Activated naive CD8-positive, alpha-beta T cell treated with anti-CD3 and anti-CD28 coated beads, Interleukin-2, amount 50 U/mL, for 24 hours (primary cell): ENCODE measurements around the gene MORC2.

Source experiments
- ATAC-seq: fragments of 150-1000 bp; cut with Tn5 transposase; one replicate; pipeline ENCODE4 v1.10.0; 2021
- DNase-seq: peaks from one replicate; pipeline ENCODE4 v3.0.0; 2021
- H3K27ac Mint-ChIP-seq: one replicate; pipeline ENCODE4 v1.8.0; 2021; ENCODE audit warnings: mild to moderate bottlenecking, mixed read lengths
- H3K27me3 Mint-ChIP-seq: one replicate; pipeline ENCODE4 v1.8.0; 2021; ENCODE audit warnings: mixed read lengths
- H3K36me3 Mint-ChIP-seq: one replicate; pipeline ENCODE4 v1.8.0; 2021; ENCODE audit warnings: low read depth, mixed read lengths
- H3K4me1 Mint-ChIP-seq: one replicate; pipeline ENCODE4 v1.8.0; 2021; ENCODE audit warnings: mixed read lengths
- H3K4me3 Mint-ChIP-seq: one replicate; pipeline ENCODE4 v1.8.0; 2021; ENCODE audit warnings: mild to moderate bottlenecking, moderate library complexity, mixed read lengths
- H3K9me3 Mint-ChIP-seq: one replicate; pipeline ENCODE4 v1.8.0; 2021; ENCODE audit warnings: mixed read lengths

MORC2 gene

GRCh38 chr22:30891781-30892180 is 76.8 kb downstream of the MORC2 start:
- H3K27ac Mint-ChIP-seq = no peak overlapping the region
- no peaks in the 10 kb centered on the region for H3K9me3 Mint-ChIP-seq
- no peaks in the 10 kb centered on the region for H3K36me3 Mint-ChIP-seq
- ATAC-seq (no peak), DNase-seq (no peak)
- H3K4me1 Mint-ChIP-seq = peaks cover 16% of the 10 kb centered on the region
- H3K4me3 Mint-ChIP-seq = no peak overlapping the region
- H3K27me3 Mint-ChIP-seq = no peaks in the 10 kb centered on the region

GRCh38 chr22:30891443-30891755 is 77.2 kb downstream of the MORC2 start:
- Mint-ChIP-seq H3K4me3 (no peak overlapping the region), H3K9me3 (no peaks in the 10 kb centered on the region), H3K27ac (no peak overlapping the region), H3K4me1 (peaks cover 16% of the 10 kb centered on the region), H3K36me3 (no peaks in the 10 kb centered on the region), H3K27me3 (no peaks in the 10 kb centered on the region)
- ATAC-seq = no peak
- DNase-seq = no peak

- Mint-ChIP-seq H3K4me1 (peaks cover 16% of the 10 kb centered on the region), H3K36me3 (no peaks in the 10 kb centered on the region), H3K27me3 (no peaks in the 10 kb centered on the region), H3K27ac (no peak overlapping the region), H3K9me3 (no peaks in the 10 kb centered on the region), H3K4me3 (no peak overlapping the region)
- DNase-seq = peak; percentile 40
- peak; percentile 47 for ATAC-seq
These were observed 77.7 kb downstream of the MORC2 start for GRCh38 chr22:30890686-30891442.

GRCh38 chr22:30889996-30890480 is 78.5 kb downstream of the MORC2 start:
- H3K4me3 Mint-ChIP-seq = no peak overlapping the region
- no peak for ATAC-seq

GRCh38 chr22:30889268-30889995 is 79.1 kb downstream of the MORC2 start:
- Mint-ChIP-seq H3K4me3 (no peak overlapping the region), H3K4me1 (peaks cover 12% of the 10 kb centered on the region), H3K36me3 (no peaks in the 10 kb centered on the region), H3K27me3 (no peaks in the 10 kb centered on the region), H3K27ac (no peak overlapping the region), H3K9me3 (no peaks in the 10 kb centered on the region)
- DNase-seq (no peak), ATAC-seq (no peak)

More at GRCh38 chr22:30889996-30890480, 78.5 kb downstream of the MORC2 start:
- Mint-ChIP-seq H3K27me3 (no peaks in the 10 kb centered on the region), H3K27ac (no peak overlapping the region), H3K36me3 (no peaks in the 10 kb centered on the region), H3K9me3 (no peaks in the 10 kb centered on the region), H3K4me1 (peaks cover 16% of the 10 kb centered on the region)
- DNase-seq = no peak

GRCh38 chr22:30887861-30888260 is 80.7 kb downstream of the MORC2 start:
- Mint-ChIP-seq H3K27ac (no peak overlapping the region), H3K4me1 (no peaks in the 10 kb centered on the region), H3K9me3 (no peaks in the 10 kb centered on the region), H3K4me3 (no peak overlapping the region), H3K36me3 (no peaks in the 10 kb centered on the region), H3K27me3 (no peaks in the 10 kb centered on the region)
- ATAC-seq (no peak), DNase-seq (no peak)

- no peak for DNase-seq
- no peak overlapping the region for H3K27ac Mint-ChIP-seq
- H3K9me3 Mint-ChIP-seq = no peaks in the 10 kb centered on the region
- no peak for ATAC-seq
- H3K36me3 Mint-ChIP-seq = no peaks in the 10 kb centered on the region
- H3K4me1 Mint-ChIP-seq = no peaks in the 10 kb centered on the region
- H3K4me3 Mint-ChIP-seq = no peak overlapping the region
- no peaks in the 10 kb centered on the region for H3K27me3 Mint-ChIP-seq
These were observed 81.1 kb downstream of the MORC2 start for GRCh38 chr22:30887453-30887852.

GRCh38 chr22:30885591-30885990 is 83.0 kb downstream of the MORC2 start:
- Mint-ChIP-seq H3K9me3 (no peaks in the 10 kb centered on the region), H3K27me3 (no peaks in the 10 kb centered on the region), H3K4me1 (no peaks in the 10 kb centered on the region), H3K36me3 (no peaks in the 10 kb centered on the region), H3K4me3 (no peak overlapping the region), H3K27ac (no peak overlapping the region)
- ATAC-seq = no peak
- DNase-seq = no peak

- no peaks in the 10 kb centered on the region for H3K9me3 Mint-ChIP-seq
- no peaks in the 10 kb centered on the region for H3K27me3 Mint-ChIP-seq
- DNase-seq = no peak
- H3K36me3 Mint-ChIP-seq = no peaks in the 10 kb centered on the region
- ATAC-seq = no peak
- H3K27ac Mint-ChIP-seq = no peak overlapping the region
- no peaks in the 10 kb centered on the region for H3K4me1 Mint-ChIP-seq
- no peak overlapping the region for H3K4me3 Mint-ChIP-seq
These were observed 83.6 kb downstream of the MORC2 start for GRCh38 chr22:30885001-30885366.

GRCh38 chr22:30884211-30885000 is 84.2 kb downstream of the MORC2 start:
- Mint-ChIP-seq H3K4me3 (no peak overlapping the region), H3K36me3 (no peaks in the 10 kb centered on the region), H3K27ac (no peak overlapping the region), H3K27me3 (no peaks in the 10 kb centered on the region), H3K4me1 (no peaks in the 10 kb centered on the region), H3K9me3 (no peaks in the 10 kb centered on the region)
- ATAC-seq (no peak), DNase-seq (no peak)

- H3K4me1 Mint-ChIP-seq = no peaks in the 10 kb centered on the region
- no peaks in the 10 kb centered on the region for H3K36me3 Mint-ChIP-seq
- DNase-seq = no peak
- H3K9me3 Mint-ChIP-seq = no peaks in the 10 kb centered on the region
- H3K27ac Mint-ChIP-seq = no peak overlapping the region
- H3K27me3 Mint-ChIP-seq = no peaks in the 10 kb centered on the region
- ATAC-seq = no peak
- H3K4me3 Mint-ChIP-seq = no peak overlapping the region
These were observed 84.9 kb downstream of the MORC2 start for GRCh38 chr22:30883586-30884145.

- Mint-ChIP-seq H3K4me1 (no peaks in the 10 kb centered on the region), H3K27ac (no peak overlapping the region), H3K4me3 (no peak overlapping the region), H3K27me3 (no peaks in the 10 kb centered on the region), H3K9me3 (no peaks in the 10 kb centered on the region), H3K36me3 (no peaks in the 10 kb centered on the region)
- DNase-seq = no peak
- no peak for ATAC-seq
These were observed 85.5 kb downstream of the MORC2 start for GRCh38 chr22:30882974-30883533.

GRCh38 chr22:30882184-30882717 is 86.3 kb downstream of the MORC2 start:
- H3K36me3 Mint-ChIP-seq = no peaks in the 10 kb centered on the region

More at GRCh38 chr22:30882184-30882717, 86.3 kb downstream of the MORC2 start:
- no peaks in the 10 kb centered on the region for H3K9me3 Mint-ChIP-seq
- no peaks in the 10 kb centered on the region for H3K27me3 Mint-ChIP-seq
- no peak overlapping the region for H3K27ac Mint-ChIP-seq
- H3K4me3 Mint-ChIP-seq = no peak overlapping the region
- DNase-seq (no peak), ATAC-seq (no peak)
- no peaks in the 10 kb centered on the region for H3K4me1 Mint-ChIP-seq
